COLO668 (cell line): ENCODE measurements around the gene ELOVL1.

ENCODE experiments used
- DNase-seq: peaks from one replicate; lab custom pipeline; 2025; ENCODE audit not compliant: unreplicated experiment; lab: John Stamatoyannopoulos, UW

Gene ELOVL1

DNA sequence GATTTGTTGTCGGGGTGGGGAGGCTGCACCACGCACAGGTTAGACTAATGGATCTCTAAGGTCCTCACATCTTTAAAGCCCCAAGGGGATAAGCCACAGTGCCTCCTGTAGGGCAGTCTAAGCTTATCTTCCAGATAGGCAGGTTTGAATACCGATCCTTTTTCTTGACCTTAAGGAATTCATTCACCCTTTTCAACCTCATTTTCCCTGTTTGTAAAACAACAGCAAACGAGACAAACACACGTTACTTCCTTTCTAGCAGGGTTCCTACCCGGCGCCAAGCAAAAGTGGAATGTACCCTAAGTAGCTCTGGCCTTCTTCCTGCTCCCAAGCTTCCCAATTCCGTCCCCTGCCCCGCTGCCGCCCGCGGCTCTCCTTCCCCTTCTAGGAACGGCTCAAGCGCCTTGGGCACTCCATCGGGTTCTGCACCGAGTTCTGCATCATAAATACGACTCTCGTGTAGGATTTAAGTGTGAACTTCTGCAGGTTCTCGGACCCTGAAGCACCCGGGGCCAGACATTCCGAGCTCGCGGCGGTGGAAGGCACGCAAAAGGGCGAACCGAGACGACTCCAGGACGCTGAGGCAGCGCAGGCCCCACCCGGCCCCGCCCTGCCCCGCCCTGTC is 9.6 kb downstream of the ELOVL1 start:
- DNase-seq, result peak; percentile 57

DNA sequence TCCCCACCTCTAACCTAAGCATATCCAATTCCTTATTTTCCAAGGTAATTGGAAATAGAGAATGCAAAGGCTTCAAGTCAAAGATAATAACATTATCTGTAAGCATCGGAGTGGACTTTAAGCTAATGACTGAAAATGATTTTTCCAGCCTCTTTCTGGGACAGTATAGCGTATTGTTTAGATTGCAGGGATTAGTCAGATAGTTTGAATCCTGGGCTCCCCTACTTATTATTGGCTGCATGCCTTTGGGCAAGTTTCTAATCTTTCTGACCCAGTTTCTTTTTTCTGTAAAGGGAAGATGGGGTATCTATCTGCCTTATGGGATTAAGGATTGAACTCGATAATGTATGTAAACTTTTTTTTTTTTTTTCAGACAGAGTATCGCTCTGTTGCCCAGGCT is 10.6 kb downstream of the ELOVL1 start:
- no peak for DNase-seq

DNA sequence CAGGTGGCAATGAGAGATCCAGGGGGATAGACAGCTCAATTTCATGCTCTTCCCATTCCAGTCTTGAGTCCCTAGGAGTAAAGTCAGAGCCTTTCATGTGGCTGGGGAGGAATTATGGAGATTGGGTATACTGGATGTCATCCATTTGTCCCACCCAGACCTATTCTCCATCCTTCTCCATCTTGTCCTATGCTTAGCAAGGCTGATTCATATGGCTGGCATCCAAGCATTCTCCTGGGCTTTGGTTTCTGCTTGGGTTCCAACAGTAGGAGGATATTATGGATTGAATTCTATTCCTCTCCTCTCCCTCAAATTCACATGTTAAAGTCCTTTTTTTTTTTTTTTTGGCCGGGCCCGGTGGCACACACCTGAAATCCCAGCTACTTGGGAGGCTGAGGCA is 12.9 kb downstream of the ELOVL1 start:
- no peak for DNase-seq

DNA sequence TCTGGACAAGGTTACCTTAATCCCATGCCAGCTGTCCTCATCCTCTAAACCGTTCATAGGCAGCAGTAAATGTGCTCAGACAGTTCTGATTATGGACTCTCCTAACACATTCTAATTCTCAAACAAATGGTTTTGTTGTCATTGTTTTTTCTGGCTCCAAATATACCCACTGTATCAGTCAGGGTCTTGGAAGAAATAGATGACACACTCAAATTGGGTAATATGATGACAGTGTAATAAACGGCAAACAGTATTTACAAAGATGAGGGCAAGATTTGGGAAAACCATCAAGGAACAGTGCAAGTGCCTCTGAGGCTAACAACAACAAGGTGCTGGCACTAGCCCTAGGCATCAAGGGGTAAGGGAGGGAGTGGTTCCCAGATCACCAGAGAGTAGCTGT is 13.3 kb downstream of the ELOVL1 start:
- DNase-seq, result no peak

DNA sequence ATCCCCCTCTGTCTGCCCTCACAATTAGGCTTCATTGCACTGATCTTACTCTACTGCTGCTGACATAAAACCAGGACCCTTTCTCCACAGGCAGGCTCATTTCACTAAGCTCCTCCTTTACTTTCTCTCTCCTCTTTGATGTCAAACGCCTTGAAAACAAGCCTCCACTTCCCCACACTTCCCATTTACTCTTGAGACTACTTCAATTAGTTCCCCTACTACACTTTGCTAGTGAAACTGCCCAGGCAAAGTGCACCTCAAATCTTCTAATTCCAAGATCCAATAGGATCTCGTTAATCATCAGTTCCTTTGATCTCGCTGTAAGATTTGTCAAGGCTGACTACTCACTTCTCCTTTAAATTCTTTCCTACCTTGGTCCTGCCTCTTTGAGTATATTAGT is 14.9 kb downstream of the ELOVL1 start:
- no peak for DNase-seq

DNA sequence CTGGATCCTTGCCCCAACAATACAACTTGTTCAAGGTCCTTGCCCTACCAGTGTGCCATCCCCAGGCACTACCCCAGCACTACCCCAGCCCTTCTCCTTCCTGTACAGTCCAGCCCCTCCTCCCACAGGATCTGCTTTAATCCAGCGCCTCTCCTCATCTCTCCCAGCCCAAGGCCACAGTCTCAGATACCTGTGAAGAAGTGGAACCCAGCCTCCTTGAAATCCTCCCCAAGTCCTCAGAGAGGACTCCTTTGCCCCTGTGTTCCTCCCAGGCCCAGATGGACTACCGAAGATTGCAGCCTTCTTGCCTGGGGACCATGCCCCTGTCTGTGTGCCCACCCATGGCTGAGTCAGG is 15.5 kb downstream of the ELOVL1 start:
- no peak for DNase-seq

DNA sequence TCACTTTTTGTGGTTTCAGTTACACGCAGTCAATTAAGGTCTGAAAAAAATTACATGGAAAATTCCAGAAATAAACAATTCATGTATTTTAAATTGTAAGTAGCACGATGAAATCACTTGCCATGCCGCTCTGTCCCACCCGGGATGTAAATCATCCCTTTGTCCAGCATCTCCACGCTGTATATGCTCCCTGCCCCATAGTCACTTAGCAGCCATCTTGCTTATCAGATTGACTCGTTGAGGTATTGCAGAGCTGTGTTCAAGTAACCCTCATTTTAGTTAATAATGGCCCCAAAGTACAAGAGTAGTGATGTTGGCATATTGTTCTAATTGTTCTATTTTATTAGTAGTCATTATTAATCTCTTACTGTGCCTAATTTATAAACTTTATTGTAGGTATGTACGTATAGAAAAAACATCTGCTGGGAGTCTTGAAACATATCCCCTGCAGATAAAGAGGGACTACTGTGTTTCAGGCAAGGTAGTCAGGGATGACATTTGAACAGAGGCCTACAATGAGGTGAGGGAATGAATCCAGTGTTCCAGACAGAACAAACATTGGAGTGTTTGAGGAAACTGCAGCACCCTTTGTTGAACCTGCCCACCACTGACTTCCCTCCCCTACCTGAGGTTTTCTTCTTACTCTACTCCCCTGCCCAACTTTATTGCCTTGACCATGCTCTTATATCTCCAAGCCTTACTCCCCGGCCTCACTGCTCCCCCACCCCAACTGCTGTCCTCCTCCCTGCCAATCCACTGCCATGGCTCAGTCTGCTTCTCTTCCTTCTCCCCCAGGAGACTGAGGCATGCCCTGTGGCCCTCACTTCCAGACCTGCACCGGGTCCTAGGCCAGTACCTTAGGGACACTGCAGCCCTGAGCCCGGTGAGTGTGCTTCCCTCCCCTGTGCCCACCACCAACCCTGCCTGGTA is 16.1 kb downstream of the ELOVL1 start:
- DNase-seq, result no peak

DNA sequence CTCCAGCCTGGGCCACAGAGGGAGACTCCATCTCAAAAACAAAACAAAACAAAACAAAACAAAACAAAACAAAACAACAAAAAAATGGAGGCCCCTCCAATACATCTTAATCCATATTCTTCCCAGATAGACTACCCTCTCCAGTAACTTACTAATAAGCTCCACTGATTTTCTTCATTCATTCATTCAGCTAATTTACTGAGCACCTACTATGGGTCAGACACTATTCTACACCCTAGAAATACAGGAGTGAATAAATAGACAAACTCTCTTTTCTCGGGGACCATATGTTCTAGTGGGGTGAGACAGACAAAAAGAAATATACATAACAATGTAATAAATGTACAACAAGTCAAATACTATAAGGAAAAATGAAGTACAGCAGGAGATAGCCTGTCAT is 16.8 kb downstream of the ELOVL1 start:
- DNase-seq, result no peak

DNA sequence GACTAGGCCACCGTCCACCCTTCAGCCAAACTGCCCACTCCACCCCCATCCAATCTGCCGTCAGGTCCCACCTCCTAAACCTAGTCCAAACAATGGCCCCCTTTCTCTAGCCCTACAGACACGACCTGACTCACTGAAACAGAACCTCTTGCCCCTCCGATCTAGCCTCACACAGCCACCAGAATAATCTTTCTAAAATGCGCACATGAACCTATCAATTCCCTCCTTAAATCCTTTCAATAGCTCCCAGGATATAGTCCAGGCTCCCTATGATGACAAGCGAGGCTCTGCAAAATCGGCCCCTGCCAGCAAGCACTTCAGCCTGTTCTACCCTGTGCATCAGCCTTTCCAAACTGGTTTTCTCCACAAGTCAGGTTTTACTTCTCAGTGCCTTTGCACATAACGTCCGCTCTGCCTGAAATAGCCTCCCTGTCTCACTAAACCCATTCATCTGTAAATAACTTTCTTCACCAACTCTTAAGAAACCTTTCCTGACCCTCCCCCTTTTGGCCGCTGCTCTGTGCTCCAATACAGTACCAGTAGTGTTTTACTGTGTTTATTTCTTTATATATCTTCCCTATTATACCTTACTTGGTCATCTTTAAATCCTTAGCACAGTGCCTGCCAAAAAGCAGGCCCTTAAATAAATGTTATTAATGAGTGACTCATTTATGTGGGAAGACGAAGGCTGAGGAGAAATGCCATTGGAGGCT is 18.1 kb downstream of the ELOVL1 start:
- no peak for DNase-seq

DNA sequence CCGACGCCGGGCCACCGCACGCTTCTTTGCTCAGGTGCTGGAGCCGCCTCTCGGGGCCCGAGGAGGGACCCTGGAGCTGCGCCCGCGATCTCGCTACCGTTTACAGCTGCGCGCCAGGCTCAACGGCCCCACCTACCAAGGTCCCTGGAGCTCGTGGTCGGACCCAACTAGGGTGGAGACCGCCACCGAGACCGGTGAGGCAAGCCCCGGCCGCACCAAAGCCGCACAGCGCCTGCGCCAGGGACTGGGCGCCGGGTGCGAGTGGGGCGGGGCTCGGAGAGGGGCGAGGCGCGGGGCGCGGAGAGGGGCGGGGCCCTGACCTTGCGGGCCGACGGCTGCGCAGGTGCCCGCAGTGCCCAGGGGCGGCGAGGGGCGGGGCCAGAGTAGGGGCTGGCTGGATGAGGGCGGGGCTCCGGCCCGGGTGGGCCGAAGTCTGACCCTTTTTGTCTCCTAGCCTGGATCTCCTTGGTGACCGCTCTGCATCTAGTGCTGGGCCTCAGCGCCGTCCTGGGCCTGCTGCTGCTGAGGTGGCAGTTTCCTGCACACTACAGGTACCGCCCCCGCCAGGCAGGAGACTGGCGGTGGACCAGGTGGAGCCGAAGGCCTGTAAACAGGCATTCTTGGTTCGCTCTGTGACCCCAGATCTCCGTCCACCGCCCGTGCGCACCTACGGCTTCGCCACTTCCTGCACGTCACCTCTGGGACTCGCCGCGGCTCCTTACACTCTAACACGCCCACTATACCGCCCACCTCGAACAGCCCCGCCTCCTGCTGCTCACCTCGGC is 18.8 kb downstream of the ELOVL1 start:
- peak; percentile 99 for DNase-seq

DNA sequence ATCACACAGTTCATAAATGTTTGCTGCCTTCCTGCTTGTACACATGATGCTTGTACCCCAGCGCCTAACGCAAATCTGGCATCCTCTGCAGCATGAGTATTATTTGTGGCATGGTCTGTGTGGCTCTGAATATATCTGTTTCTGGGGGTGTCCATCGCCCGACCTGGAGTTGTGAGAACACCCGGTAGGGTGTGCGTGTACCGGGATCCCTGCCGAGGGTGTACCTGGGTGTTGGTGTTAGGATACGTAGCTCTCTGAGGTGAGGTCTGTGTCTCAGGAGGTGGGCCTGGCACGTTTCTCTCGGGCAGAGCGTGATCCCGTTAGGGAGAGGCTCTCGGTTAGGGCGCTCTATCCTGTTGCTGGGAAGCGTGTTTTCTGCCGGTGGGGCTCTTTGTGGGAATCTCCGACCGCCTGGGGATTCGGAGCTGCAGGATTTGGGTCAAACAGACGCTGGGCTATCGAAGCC is 19.4 kb downstream of the ELOVL1 start:
- DNase-seq, result peak; percentile 90

DNA sequence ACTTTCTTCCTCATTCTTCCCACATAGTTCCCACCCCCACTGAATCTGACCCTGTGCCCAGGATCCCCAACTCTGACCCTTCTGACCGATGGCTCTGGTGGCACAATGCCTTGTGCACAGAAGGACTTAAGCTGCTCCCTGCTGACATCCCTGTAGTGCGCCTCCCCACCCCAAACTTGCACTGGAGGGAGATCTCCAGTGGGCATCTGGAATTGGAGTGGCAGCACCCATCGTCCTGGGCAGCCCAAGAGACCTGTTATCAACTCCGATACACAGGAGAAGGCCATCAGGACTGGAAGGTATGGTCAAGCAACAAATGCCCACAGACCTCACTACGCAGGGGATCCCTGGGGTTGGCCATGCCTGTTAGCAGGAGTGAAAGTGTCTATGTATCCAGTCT is 21.2 kb downstream of the ELOVL1 start:
- DNase-seq, result no peak

DNA sequence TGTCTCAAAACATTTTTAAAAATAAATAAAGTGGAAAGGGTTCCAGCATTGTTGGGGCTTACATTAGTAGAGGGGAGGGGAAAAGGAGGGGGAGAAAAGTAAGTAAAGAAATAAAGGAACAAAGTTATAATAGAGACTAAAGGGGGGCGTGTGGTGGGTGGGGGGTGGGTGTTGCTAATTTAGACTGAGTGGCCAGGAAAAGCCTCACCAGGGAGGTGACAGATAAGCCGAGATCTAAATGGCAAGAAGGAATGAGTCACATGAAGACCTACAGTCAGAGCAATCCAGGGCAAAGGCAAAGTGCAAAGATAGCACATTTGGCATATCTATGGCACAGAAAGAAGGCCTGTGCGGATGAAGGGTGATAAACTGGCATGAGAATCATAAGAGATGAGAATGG is 22.7 kb downstream of the ELOVL1 start:
- DNase-seq, result no peak

DNA sequence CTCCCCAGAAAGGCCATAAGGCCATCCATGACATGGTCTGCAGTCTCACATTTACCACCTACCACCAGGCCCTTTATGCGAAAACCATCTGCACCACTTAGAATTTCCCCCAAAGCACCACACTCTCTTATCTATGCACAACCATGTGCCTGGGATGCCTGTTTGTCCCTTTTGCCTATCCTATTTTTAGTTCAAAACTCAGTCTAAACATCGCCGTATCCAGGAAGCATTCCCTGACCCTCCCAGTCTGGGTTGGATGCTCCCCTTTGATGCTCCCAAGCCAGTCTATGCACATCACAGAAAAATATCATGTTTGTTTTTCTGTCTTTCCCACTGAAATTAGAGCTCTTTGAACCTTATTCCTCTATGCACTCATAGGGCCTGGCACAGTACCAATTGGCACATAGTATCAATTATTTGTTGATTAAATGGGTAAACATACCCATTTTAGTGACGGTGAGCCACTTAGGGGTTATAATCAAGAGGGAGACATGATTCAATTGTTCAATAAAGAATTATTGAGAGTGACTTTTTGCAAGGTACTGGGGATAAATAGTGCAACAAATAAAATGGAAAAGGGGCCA is 23.5 kb downstream of the ELOVL1 start:
- DNase-seq, result no peak

DNA sequence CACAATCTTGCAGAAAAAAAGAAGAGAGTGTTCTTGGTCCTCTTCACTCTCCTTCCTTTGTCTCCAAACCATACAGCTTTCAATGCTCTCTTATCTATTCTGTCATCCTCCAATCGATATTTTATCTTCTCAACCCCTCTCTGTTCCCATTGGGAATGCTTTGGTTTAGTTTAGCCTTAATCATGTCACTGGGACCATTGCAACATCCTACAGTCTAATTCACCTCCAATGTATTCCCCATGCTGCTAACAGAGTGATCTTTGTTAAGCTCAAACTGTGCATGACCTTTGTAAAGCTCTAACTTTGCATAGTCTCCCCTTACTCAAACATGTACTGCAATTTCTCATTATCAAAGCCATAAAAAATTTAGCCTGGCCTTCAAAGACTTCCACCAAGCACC is 27.3 kb downstream of the ELOVL1 start:
- DNase-seq, result no peak

DNA sequence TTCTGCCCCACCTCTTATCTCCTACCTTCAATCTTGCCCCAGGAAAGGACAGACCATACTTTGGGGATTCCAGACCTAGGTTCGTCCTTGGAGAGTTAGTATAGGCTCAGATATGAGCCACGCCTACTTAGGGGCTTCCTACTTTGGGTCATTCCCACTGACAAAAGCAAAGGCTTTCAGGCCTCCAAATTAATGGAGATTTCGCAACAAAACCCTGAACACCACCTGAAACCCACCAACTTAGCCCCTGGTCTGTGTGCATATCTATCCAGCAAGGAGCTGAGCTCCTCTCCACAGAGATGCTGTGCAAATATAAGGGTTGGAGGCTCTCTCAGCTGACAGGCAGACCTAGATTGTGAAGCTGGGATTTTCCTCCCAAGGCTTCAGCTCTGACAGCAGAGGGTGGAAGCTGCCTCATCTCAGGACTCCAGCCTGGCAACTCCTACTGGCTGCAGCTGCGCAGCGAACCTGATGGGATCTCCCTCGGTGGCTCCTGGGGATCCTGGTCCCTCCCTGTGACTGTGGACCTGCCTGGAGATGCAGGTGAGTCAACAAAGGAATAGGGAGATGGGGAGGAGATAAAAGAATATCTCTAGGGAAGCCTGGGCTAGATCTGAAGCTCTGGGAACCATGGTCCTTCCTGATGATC is 28.1 kb downstream of the ELOVL1 start:
- no peak for DNase-seq

DNA sequence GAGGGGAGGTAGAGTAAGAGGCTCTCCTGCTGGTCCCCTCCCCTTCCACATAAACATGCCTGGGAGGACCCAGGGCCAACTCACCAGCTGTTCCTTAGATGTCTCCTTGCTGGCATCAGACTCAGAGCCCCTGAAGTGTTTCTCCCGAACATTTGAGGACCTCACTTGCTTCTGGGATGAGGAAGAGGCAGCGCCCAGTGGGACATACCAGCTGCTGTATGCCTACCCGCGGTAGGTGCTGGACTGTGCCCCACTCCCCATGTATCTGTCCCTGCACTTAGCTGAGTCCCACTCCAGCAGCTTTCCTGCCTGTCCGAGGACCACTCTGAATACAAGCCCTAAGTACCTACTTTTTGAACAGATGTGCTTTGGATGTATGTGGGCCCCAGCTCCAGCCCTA is 29.8 kb downstream of the ELOVL1 start:
- no peak for DNase-seq

DNA sequence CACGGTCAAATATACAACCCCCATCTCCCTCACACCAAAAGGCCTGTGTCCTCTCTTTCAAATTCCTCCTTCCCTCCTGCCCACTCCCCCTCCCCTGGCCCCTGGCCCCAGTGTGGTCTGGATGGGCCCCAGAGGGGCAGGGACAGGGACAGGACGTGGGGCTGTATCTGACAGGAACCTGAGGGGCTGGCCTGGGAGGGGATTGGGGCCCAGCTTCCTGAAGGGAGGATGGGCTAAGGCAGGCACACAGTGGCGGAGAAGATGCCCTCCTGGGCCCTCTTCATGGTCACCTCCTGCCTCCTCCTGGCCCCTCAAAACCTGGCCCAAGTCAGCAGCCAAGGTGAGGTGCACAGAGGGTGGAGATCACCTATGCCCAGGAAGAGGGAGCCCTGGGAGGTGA is 30.2 kb downstream of the ELOVL1 start, which contains the start of gene MPL:
Gene MPL (plus strand): TSS at position 231 of the 400 bp plus-strand sequence. CDS start 31 bp downstream, at position 262.
- DNase-seq, result no peak

DNA sequence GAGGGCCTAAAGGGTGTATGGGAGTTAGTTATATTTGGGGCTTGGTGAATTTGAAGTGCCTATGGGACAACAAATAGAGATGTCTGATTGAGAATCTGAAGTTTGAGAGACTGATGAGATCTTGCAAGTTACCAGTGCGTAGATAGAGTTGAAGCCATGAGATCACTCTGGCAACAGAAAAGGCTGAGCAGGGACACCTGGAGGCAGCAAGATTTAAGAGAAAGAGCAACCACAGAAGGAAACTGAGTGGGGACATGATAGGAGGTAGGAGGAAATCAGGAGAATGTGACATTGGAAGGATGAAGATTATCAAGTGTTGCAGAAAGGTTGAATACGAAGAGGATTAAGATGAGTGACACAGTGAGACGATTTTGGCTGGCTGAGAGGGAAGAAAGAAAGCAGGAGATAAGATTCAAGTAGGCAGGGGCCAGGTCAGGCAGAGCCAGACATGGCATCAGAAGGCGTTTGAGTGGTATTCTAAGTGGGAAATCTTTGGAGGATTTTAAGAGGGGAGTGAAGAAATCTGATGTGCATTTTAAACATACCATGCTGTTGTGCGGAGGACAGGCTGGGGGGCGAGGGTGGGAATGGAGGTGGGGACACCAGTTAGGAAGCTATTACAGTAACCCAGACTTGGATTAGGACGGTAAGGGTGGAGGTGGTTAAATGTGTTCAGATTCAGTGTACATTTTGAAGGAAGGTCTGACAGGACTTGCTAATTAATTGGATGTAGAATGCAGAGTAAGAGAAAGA is 33.2 kb downstream of the ELOVL1 start:
- DNase-seq, result no peak
